ENCODE data around the gene HIF1A. TPM values are rescaled to one million over a fixed set of nuclear protein-coding genes. Genes with fewer than 3 reads are reported as not detected.

Gene HIF1A
- total and polyA plus RNA-seq, 2 of the 13 experiments (the other 11 are each of a cell fraction or from before 2014, with no cell fraction given) = 41.0 to 126 TPM

DNA sequence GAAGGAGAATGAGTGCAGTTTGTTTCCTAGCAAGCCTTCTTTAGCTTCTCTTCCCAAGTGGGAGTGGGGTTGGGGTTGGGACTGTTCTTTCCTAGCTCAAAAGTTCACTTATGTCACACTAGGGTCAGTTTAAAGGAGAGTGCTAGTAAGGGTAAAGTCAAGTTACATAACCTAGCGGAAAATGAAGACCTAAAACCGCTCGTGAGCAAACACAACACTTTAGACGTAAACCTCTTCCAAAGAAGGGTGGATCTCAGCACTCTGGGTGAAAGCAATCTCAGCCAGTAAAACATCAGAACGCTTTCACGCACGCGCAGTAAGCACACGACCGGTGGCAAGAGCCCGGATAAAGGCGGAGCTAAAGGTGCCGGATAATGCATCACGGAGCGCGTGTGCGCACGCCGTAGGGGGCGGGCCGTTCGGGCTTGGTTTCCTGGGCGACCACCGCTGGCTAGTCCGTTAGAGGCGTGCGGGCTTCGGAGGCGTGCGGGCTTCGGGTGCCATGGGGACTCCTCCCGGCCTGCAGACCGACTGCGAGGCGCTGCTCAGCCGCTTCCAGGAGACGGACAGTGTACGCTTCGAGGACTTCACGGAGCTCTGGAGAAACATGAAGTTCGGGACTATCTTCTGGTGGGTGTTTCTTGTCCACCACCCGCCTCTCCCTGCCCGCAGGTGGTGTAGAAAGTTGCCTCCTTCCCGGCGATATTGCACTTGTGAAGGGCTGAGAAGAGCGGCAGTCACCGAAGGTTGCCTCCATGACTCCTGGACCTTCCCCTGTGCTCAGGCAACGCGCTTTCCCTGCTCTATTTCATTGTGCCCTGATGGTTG lies 66.9 kb downstream of the HIF1A start, which contains the start of gene SNAPC1 (continued):
- TF ChIP-seq, protein P1, sequence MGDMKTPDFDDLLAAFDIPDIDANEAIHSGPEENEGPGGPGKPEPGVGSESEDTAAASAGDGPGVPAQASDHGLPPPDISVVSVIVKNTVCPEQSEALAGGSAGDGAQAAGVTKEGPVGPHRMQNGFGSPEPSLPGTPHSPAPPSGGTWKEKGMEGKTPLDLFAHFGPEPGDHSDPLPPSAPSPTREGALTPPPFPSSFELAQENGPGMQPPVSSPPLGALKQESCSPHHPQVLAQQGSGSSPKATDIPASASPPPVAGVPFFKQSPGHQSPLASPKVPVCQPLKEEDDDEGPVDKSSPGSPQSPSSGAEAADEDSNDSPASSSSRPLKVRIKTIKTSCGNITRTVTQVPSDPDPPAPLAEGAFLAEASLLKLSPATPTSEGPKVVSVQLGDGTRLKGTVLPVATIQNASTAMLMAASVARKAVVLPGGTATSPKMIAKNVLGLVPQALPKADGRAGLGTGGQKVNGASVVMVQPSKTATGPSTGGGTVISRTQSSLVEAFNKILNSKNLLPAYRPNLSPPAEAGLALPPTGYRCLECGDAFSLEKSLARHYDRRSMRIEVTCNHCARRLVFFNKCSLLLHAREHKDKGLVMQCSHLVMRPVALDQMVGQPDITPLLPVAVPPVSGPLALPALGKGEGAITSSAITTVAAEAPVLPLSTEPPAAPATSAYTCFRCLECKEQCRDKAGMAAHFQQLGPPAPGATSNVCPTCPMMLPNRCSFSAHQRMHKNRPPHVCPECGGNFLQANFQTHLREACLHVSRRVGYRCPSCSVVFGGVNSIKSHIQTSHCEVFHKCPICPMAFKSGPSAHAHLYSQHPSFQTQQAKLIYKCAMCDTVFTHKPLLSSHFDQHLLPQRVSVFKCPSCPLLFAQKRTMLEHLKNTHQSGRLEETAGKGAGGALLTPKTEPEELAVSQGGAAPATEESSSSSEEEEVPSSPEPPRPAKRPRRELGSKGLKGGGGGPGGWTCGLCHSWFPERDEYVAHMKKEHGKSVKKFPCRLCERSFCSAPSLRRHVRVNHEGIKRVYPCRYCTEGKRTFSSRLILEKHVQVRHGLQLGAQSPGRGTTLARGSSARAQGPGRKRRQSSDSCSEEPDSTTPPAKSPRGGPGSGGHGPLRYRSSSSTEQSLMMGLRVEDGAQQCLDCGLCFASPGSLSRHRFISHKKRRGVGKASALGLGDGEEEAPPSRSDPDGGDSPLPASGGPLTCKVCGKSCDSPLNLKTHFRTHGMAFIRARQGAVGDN (CRISPR knock-in tag; IDR thresholded peaks at IDR 0.05) = peak; percentile 93
- TF ChIP-seq ZBTB1 (CRISPR knock-in tag; IDR thresholded peaks at IDR 0.05; ENCODE audit: borderline replicate concordance) (no peak), NRL (CRISPR knock-in tag; IDR thresholded peaks at IDR 0.05; ENCODE audit: borderline replicate concordance) (no peak), ZNF121 (CRISPR knock-in tag; IDR thresholded peaks at IDR 0.05) (0 out of 2 replicates have a peak, but pooled peaks have one; percentile 18), ZNF883 (CRISPR knock-in tag; IDR thresholded peaks at IDR 0.05; ENCODE audit: not compliant biosample characterization) (peak; percentile 32), NFYC (CRISPR knock-in tag; IDR thresholded peaks at IDR 0.05) (peak; percentile 70), ZNF567 (CRISPR knock-in tag; IDR thresholded peaks at IDR 0.05; ENCODE audit: borderline replicate concordance) (0 out of 2 replicates have a peak, but pooled peaks have one; percentile 58), ZFYVE20 (CRISPR knock-in tag; IDR thresholded peaks at IDR 0.05; ENCODE audit: borderline replicate concordance, low read depth) (no peak), FOSL1 (CRISPR knock-in tag; IDR thresholded peaks at IDR 0.05; ENCODE audit: borderline replicate concordance) (no peak), DR1 (CRISPR knock-in tag; IDR thresholded peaks at IDR 0.05) (no peak), ZNF780A (CRISPR knock-in tag; IDR thresholded peaks at IDR 0.05) (no peak), ZNF749 (CRISPR knock-in tag; IDR thresholded peaks at IDR 0.05; ENCODE audit: borderline replicate concordance) (peak; percentile 61; the same call in 1 of the 2 replicates), CCDC6 (CRISPR knock-in tag; IDR thresholded peaks at IDR 0.05) (no peak), ZNF274 (CRISPR knock-in tag; IDR thresholded peaks at IDR 0.05) (no peak), ATRX (CRISPR knock-in tag; IDR thresholded peaks at IDR 0.05; ENCODE audit: borderline replicate concordance) (no peak), ZNF367 (CRISPR knock-in tag; IDR thresholded peaks at IDR 0.05; ENCODE audit: borderline replicate concordance) (no peak), REL (CRISPR knock-in tag; conservative IDR thresholded peaks at IDR 0.05) (no peak), JUN (CRISPR knock-in tag; IDR thresholded peaks at IDR 0.05) (no peak)
- TF ChIP-seq, protein P2, sequence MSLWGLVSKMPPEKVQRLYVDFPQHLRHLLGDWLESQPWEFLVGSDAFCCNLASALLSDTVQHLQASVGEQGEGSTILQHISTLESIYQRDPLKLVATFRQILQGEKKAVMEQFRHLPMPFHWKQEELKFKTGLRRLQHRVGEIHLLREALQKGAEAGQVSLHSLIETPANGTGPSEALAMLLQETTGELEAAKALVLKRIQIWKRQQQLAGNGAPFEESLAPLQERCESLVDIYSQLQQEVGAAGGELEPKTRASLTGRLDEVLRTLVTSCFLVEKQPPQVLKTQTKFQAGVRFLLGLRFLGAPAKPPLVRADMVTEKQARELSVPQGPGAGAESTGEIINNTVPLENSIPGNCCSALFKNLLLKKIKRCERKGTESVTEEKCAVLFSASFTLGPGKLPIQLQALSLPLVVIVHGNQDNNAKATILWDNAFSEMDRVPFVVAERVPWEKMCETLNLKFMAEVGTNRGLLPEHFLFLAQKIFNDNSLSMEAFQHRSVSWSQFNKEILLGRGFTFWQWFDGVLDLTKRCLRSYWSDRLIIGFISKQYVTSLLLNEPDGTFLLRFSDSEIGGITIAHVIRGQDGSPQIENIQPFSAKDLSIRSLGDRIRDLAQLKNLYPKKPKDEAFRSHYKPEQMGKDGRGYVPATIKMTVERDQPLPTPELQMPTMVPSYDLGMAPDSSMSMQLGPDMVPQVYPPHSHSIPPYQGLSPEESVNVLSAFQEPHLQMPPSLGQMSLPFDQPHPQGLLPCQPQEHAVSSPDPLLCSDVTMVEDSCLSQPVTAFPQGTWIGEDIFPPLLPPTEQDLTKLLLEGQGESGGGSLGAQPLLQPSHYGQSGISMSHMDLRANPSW (CRISPR knock-in tag; IDR thresholded peaks at IDR 0.05; ENCODE audit: borderline replicate concordance) = 0 out of 2 replicates have a peak, but pooled peaks have one; percentile 48
- TF ChIP-seq, protein P3, sequence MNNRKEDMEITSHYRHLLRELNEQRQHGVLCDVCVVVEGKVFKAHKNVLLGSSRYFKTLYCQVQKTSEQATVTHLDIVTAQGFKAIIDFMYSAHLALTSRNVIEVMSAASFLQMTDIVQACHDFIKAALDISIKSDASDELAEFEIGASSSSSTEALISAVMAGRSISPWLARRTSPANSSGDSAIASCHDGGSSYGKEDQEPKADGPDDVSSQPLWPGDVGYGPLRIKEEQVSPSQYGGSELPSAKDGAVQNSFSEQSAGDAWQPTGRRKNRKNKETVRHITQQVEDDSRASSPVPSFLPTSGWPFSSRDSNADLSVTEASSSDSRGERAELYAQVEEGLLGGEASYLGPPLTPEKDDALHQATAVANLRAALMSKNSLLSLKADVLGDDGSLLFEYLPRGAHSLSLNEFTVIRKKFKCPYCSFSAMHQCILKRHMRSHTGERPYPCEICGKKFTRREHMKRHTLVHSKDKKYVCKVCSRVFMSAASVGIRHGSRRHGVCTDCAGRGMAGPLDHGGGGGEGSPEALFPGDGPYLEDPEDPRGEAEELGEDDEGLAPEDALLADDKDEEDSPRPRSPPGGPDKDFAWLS (CRISPR knock-in tag; IDR thresholded peaks at IDR 0.05; ENCODE audit: borderline replicate concordance) = no peak

All from HepG2 (cell line).